Liver (tissue), 9 donors: ENCODE measurements around the gene GRIN2A. TPM values are rescaled to one million over a fixed set of nuclear protein-coding genes. Genes with fewer than 3 reads are reported as not detected.

Experiments
- DNase-seq: peaks from one replicate; pipeline ENCODE4 v3.0.0-alpha.2; 2017; ENCODE audit warnings: low spot score
- H3K27ac ChIP-seq, 2 donors: one replicate each; pipeline ENCODE4 v1.7.0; 2013; ENCODE audit warnings: inconsistent platforms in 2 of 2, low read length in 2 of 2, control low read depth in 1 of 2, low read depth in 1 of 2, mild to moderate bottlenecking in 1 of 2
- H3K27me3 ChIP-seq, 4 donors: one replicate each; pipeline versions ENCODE4 v1.6.1 to v1.7.0; 2013; ENCODE audit warnings: low read length in 3 of 4, inconsistent platforms in 1 of 4, mild to moderate bottlenecking in 1 of 4, moderate library complexity in 1 of 4; ENCODE audit not compliant: control insufficient read depth in 4 of 4, insufficient read depth in 4 of 4
- H3K36me3 ChIP-seq, 4 donors: one replicate each; pipeline versions ENCODE4 v1.6.1 to v1.7.0; 2013; ENCODE audit warnings: low read length in 3 of 4, mild to moderate bottlenecking in 3 of 4, low read depth in 1 of 4, moderate library complexity in 1 of 4; ENCODE audit not compliant: control insufficient read depth in 4 of 4, insufficient read depth in 3 of 4
- H3K4me1 ChIP-seq, 4 donors: one replicate each; pipeline versions ENCODE4 v1.6.1 to v1.7.0; 2013; ENCODE audit warnings: low read length in 3 of 4, mild to moderate bottlenecking in 3 of 4, moderate library complexity in 1 of 4; ENCODE audit not compliant: control insufficient read depth in 4 of 4, insufficient read depth in 4 of 4
- H3K4me3 ChIP-seq, 3 donors: one replicate each; pipeline versions ENCODE4 v1.6.1 to v1.7.0; 2013; ENCODE audit warnings: low read length in 3 of 3, control low read depth in 1 of 3, low read depth in 1 of 3, mild to moderate bottlenecking in 1 of 3
- H3K9ac ChIP-seq, 2 donors: one replicate each; pipeline ENCODE4 v1.7.0; 2013; ENCODE audit warnings: low read length in 2 of 2, mild to moderate bottlenecking in 2 of 2, moderate library complexity in 2 of 2, control low read depth in 1 of 2, low read depth in 1 of 2
- H3K9me3 ChIP-seq, 4 donors: one replicate each; pipeline versions ENCODE4 v1.6.1 to v1.7.0; 2013; ENCODE audit warnings: low read length in 3 of 4; ENCODE audit not compliant: control insufficient read depth in 4 of 4
- EGR1 ChIP-seq, 2 donors: IDR thresholded peaks; 2 replicates each; pipeline ENCODE4 v1.6.1; 2016 to 2018; ENCODE audit warnings: antibody characterized with exemption in 2 of 2, low read depth in 2 of 2
- FOXA1 ChIP-seq: IDR thresholded peaks from 2 replicates; pipeline ENCODE4 v1.6.1; 2016; ENCODE audit warnings: antibody characterized with exemption
- FOXA2 ChIP-seq: IDR thresholded peaks from 2 replicates; pipeline ENCODE4 v1.6.1; 2016; ENCODE audit warnings: antibody characterized with exemption
- GABPA ChIP-seq, 2 donors: IDR thresholded peaks in 1 of 2; conservative IDR thresholded peaks in 1 of 2; 2 replicates each; pipeline ENCODE4 v1.6.1; 2016; ENCODE audit warnings: antibody characterized with exemption in 2 of 2, mild to moderate bottlenecking in 1 of 2, moderate library complexity in 1 of 2
- HNF4A ChIP-seq, 2 donors: conservative IDR thresholded peaks; 2 replicates each; pipeline ENCODE4 v1.6.1; 2016; ENCODE audit warnings: antibody characterized with exemption in 2 of 2, mild to moderate bottlenecking in 2 of 2
- HNF4G ChIP-seq: IDR thresholded peaks from 2 replicates; pipeline ENCODE4 v1.6.1; 2016; ENCODE audit warnings: antibody characterized with exemption
- JUND ChIP-seq, 2 donors: IDR thresholded peaks; 2 replicates each; pipeline ENCODE4 v1.6.1; 2016; ENCODE audit warnings: antibody characterized with exemption in 2 of 2
- NR2F2 ChIP-seq: IDR thresholded peaks from 2 replicates; pipeline ENCODE4 v1.6.1; 2016; ENCODE audit warnings: antibody characterized with exemption
- RAD21 ChIP-seq, 2 donors: IDR thresholded peaks; 2 replicates each; pipeline ENCODE4 v1.6.1; 2016; ENCODE audit warnings: antibody characterized with exemption in 2 of 2, mild to moderate bottlenecking in 2 of 2
- RXRA ChIP-seq, 2 donors: IDR thresholded peaks; 2 replicates each; pipeline ENCODE4 v1.6.1; 2017 to 2018; ENCODE audit warnings: antibody characterized with exemption in 2 of 2, mild to moderate bottlenecking in 1 of 2
- SP1 ChIP-seq: IDR thresholded peaks from 2 replicates; pipeline ENCODE4 v1.6.1; 2018; ENCODE audit warnings: antibody characterized with exemption, mild to moderate bottlenecking
- TAF1 ChIP-seq: conservative IDR thresholded peaks from 2 replicates; pipeline ENCODE4 v1.6.1; 2016; ENCODE audit warnings: antibody characterized with exemption, mild to moderate bottlenecking
- YY1 ChIP-seq: IDR thresholded peaks from 2 replicates; pipeline ENCODE4 v1.6.1; 2016; ENCODE audit warnings: antibody characterized with exemption, mild to moderate bottlenecking
- WGBS: extraction: QIAGEN DNeasy Blood & Tissue Kit; methylation state at CpG from one replicate; pipeline ENCODE4 v1.1.7; 2013; 5-methylcytosine and 5-hydroxymethylcytosine counted together
- polyA plus RNA-seq, 2 donors: library from polyadenylated mRNA; stranded (reverse) in 1 of 2; unstranded in 1 of 2; fragments of 200-250 nt in 1 of 2; fragments of >200 nt in 1 of 2; fragmentation: Nextera tagmentation in 1 of 2; extraction: Ambion mirVana in 1 of 2; gene quantifications; one replicate each; pipeline versions ENCODE4 v1.2.1 to v1.2.3, GENCODE V29; 2013 to 2015
- total RNA-seq, 2 donors: library from RNA; depleted of rRNA; stranded (reverse); fragments of >200 nt; gene quantifications; one replicate each; pipeline ENCODE4 v1.2.3, GENCODE V29; 2014
- TF ChIP-seq, protein P1 (sequence below): fragments of 150-350 bp; IDR thresholded peaks from 2 replicates; pipeline ENCODE4 v1.5.1; 2017; ENCODE audit warnings: improper control_type of control experiment, low read depth, low read length; ENCODE audit not compliant: missing input control
- TF ChIP-seq, protein P2 (sequence below): IDR thresholded peaks from 2 replicates; pipeline ENCODE4 v1.6.1; 2016; ENCODE audit warnings: antibody characterized with exemption
- TF ChIP-seq, protein P3 (sequence below): IDR thresholded peaks from 2 replicates; pipeline ENCODE4 v1.6.1; 2016; ENCODE audit warnings: antibody characterized with exemption
- TF ChIP-seq, protein P4 (sequence below): IDR thresholded peaks from 2 replicates; pipeline ENCODE4 v1.6.1; 2016; ENCODE audit warnings: antibody characterized with exemption
- TF ChIP-seq, protein P5 (sequence below): IDR thresholded peaks from 2 replicates; pipeline ENCODE4 v1.6.1; 2016; ENCODE audit warnings: antibody characterized with exemption, mild to moderate bottlenecking
- donor health status: healthy.
- donor health status: healthy.
- donor health status: healthy.
- donor health status: healthy.
- donor health status: healthy.

The GRIN2A gene
- total and polyA plus RNA-seq, 4 donors, result under 0.01 to 0.08 (median 0.07) TPM; not detected in 1

DNA sequence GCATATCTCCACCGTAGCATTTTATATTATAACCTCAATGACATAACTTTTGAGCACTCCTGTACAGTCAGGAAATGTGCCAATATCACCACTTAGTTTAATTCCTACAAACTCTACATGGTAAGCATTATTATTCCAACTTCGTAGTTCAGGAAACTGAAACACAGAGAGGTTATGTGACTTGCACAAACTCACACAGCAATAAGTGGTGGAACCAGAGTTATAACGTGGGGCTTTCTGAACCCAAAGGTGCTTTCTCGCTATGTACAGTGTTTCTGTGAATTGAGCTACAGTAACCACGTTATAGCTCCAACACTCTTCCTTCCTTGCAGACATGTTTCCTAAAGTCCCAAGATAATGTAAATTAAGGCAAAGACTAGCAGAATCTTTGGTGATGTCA is 330.2 kb downstream of the GRIN2A start:
- Histone ChIP-seq H3K9ac (no peak overlapping the region), H3K27ac (no peak overlapping the region), H3K9me3 (no peaks in the 10 kb centered on the region), H3K27me3 (no peaks in the 10 kb centered on the region), H3K36me3 (no peaks in the 10 kb centered on the region), H3K4me3 (no peak overlapping the region), H3K4me1 (no peaks in the 10 kb centered on the region)
- TF ChIP-seq YY1 (no peak), HNF4A (conservative IDR thresholded peaks at IDR 0.05) (no peak), FOXA1 (no peak), EGR1 (IDR thresholded peaks at IDR 0.05; ENCODE audit: low read depth in 2 of 2) (no peak)
- TF ChIP-seq, protein P1, sequence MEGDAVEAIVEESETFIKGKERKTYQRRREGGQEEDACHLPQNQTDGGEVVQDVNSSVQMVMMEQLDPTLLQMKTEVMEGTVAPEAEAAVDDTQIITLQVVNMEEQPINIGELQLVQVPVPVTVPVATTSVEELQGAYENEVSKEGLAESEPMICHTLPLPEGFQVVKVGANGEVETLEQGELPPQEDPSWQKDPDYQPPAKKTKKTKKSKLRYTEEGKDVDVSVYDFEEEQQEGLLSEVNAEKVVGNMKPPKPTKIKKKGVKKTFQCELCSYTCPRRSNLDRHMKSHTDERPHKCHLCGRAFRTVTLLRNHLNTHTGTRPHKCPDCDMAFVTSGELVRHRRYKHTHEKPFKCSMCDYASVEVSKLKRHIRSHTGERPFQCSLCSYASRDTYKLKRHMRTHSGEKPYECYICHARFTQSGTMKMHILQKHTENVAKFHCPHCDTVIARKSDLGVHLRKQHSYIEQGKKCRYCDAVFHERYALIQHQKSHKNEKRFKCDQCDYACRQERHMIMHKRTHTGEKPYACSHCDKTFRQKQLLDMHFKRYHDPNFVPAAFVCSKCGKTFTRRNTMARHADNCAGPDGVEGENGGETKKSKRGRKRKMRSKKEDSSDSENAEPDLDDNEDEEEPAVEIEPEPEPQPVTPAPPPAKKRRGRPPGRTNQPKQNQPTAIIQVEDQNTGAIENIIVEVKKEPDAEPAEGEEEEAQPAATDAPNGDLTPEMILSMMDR, result no peak
- TF ChIP-seq, protein P2, sequence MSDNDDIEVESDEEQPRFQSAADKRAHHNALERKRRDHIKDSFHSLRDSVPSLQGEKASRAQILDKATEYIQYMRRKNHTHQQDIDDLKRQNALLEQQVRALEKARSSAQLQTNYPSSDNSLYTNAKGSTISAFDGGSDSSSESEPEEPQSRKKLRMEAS, result no peak
- TF ChIP-seq, protein P3, sequence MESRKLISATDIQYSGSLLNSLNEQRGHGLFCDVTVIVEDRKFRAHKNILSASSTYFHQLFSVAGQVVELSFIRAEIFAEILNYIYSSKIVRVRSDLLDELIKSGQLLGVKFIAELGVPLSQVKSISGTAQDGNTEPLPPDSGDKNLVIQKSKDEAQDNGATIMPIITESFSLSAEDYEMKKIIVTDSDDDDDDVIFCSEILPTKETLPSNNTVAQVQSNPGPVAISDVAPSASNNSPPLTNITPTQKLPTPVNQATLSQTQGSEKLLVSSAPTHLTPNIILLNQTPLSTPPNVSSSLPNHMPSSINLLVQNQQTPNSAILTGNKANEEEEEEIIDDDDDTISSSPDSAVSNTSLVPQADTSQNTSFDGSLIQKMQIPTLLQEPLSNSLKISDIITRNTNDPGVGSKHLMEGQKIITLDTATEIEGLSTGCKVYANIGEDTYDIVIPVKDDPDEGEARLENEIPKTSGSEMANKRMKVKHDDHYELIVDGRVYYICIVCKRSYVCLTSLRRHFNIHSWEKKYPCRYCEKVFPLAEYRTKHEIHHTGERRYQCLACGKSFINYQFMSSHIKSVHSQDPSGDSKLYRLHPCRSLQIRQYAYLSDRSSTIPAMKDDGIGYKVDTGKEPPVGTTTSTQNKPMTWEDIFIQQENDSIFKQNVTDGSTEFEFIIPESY, result no peak
- 70% methylated on average over 5 of the region's 5 CpGs for WGBS
- DNase-seq, result no peak

DNA sequence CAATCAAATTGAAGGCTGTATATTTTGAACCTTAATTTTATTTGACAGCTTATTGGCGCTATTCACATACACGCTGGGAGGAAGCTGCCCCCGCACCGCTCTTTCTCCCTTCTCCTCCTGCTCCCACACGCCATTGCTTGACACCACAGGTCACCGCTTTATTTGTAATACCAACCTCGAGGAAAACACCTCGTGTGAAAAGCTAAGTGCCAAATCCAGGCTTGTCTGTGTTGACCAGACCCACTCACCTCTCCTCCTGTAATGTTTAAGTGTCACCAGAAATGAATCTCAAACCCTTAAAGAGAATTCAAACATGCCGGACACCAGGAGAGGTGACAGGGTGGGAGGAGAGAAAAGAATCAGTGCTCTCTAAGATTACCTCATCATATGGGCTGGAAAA is 331.4 kb downstream of the GRIN2A start:
- Histone ChIP-seq H3K27me3 (no peaks in the 10 kb centered on the region), H3K9me3 (no peaks in the 10 kb centered on the region), H3K36me3 (no peaks in the 10 kb centered on the region), H3K27ac (no peak overlapping the region), H3K4me1 (no peaks in the 10 kb centered on the region), H3K4me3 (no peak overlapping the region), H3K9ac (no peak overlapping the region)
- TF ChIP-seq HNF4A (conservative IDR thresholded peaks at IDR 0.05) (no peak), EGR1 (IDR thresholded peaks at IDR 0.05; ENCODE audit: low read depth in 2 of 2) (no peak), SP1 (no peak), FOXA2 (no peak), RAD21 (IDR thresholded peaks at IDR 0.05) (no peak), TAF1 (no peak), GABPA (IDR thresholded peaks at IDR 0.05 in 1 of 2, conservative IDR thresholded peaks at IDR 0.05 in 1 of 2) (no peak), YY1 (no peak), HNF4G (no peak), RXRA (IDR thresholded peaks at IDR 0.05) (no peak), NR2F2 (no peak), JUND (IDR thresholded peaks at IDR 0.05) (no peak), FOXA1 (no peak)
- TF ChIP-seq, protein P4, sequence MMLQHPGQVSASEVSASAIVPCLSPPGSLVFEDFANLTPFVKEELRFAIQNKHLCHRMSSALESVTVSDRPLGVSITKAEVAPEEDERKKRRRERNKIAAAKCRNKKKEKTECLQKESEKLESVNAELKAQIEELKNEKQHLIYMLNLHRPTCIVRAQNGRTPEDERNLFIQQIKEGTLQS, result no peak
- TF ChIP-seq, protein P2, result no peak
- TF ChIP-seq, protein P3, result no peak
- TF ChIP-seq, protein P5, sequence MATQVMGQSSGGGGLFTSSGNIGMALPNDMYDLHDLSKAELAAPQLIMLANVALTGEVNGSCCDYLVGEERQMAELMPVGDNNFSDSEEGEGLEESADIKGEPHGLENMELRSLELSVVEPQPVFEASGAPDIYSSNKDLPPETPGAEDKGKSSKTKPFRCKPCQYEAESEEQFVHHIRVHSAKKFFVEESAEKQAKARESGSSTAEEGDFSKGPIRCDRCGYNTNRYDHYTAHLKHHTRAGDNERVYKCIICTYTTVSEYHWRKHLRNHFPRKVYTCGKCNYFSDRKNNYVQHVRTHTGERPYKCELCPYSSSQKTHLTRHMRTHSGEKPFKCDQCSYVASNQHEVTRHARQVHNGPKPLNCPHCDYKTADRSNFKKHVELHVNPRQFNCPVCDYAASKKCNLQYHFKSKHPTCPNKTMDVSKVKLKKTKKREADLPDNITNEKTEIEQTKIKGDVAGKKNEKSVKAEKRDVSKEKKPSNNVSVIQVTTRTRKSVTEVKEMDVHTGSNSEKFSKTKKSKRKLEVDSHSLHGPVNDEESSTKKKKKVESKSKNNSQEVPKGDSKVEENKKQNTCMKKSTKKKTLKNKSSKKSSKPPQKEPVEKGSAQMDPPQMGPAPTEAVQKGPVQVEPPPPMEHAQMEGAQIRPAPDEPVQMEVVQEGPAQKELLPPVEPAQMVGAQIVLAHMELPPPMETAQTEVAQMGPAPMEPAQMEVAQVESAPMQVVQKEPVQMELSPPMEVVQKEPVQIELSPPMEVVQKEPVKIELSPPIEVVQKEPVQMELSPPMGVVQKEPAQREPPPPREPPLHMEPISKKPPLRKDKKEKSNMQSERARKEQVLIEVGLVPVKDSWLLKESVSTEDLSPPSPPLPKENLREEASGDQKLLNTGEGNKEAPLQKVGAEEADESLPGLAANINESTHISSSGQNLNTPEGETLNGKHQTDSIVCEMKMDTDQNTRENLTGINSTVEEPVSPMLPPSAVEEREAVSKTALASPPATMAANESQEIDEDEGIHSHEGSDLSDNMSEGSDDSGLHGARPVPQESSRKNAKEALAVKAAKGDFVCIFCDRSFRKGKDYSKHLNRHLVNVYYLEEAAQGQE, result no peak
- TF ChIP-seq, protein P1, result no peak
- 66% methylated on average over 9 of the region's 9 CpGs for WGBS
- DNase-seq, result no peak
